WTC11 (cell line): ENCODE data around the gene MRNIP.

Source experiments
- MYBL2 ChIP-seq: sonication (generic); formaldehyde crosslinking; IDR thresholded peaks from 2 replicates; pipeline ENCODE4 v1.8.1; 2023; ENCODE audit warnings: mild to moderate bottlenecking, moderate library complexity, missing genetic modification reagents
- TF ChIP-seq, protein P1 (sequence below): sonication (generic); formaldehyde crosslinking; IDR thresholded peaks from 2 replicates; pipeline ENCODE4 v1.8.1; 2022; ENCODE audit warnings: mild to moderate bottlenecking, moderate library complexity, missing genetic modification reagents

DNA sequence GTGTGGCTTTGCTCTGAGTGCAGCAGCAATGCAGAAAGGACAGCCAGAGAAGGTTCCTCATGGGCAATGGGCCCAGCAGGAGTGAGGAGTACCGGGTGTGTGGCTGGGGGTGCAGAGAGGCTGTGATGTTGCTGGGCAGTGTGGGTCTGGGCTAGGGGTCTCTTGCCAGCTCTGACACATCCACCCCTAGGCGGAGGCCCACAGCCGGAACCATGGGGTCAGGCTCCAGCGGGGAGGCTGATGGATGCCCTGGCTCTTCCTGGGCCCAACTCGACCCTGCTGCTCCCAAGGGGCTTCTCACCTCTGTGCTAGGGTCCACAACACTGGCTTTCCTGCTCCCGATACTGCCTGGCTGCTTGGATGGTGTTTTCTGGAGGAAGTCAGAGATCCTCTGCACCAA is 29.2 kb upstream of the MRNIP start:
- TF ChIP-seq MYBL2 (CRISPR knock-in tag) = no peak
- TF ChIP-seq, protein P1, sequence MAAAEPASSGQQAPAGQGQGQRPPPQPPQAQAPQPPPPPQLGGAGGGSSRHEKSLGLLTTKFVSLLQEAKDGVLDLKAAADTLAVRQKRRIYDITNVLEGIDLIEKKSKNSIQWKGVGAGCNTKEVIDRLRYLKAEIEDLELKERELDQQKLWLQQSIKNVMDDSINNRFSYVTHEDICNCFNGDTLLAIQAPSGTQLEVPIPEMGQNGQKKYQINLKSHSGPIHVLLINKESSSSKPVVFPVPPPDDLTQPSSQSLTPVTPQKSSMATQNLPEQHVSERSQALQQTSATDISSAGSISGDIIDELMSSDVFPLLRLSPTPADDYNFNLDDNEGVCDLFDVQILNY (CRISPR knock-in tag) = no peak
